ENCODE results near the gene RAB7B. TPM values are rescaled to one million over a fixed set of nuclear protein-coding genes. Genes with fewer than 3 reads are reported as not detected.

Gene RAB7B
- total RNA-seq, 2 donors from 2014 or later = not detected

DNA sequence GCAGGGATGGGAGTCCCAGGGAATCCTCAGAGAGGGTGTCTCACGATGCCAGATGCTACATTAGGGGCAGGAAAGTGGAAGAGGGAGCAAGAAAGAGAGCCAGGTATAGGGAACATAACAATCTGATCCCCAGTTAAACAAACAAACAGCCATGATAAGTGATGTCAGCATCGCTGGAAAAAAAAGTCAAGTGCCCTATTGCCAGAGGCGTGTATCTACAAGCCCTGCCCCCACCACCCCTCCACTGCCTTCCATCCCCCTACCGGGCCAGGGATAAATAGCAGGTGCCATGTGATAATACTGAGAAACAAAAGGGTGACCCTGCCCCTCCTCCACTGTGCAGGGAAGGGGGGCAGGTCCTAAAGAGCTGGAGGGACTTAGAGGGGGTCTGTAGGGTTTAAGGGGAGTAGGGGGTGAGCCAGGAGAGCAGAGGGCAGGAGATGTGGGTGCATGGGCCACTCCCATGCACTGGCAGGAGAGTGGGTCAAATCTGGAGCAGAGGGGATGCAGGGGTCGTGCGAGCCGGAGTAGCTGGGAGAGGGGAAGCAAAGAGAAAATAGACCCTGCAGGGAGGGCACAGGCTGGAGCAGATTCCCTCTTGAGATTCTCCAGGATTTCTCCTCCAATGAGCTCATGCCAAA is 63.4 kb downstream of the RAB7B start:
- H3K4me1 Mint-ChIP-seq (ENCODE audit: low read depth) = no peaks in the 10 kb centered on the region
- ATAC-seq (replicated peaks in 1 of 2) = no peak
- H3K27me3 Mint-ChIP-seq (ENCODE audit: low read depth) = peaks cover 56% of the 10 kb centered on the region
- no peaks in the 10 kb centered on the region for H3K36me3 Mint-ChIP-seq (ENCODE audit: insufficient read depth in 2 of 2)
- no peak overlapping the region for H3K27ac Mint-ChIP-seq
- no peaks in the 10 kb centered on the region for H3K9me3 Mint-ChIP-seq
- no peak overlapping the region for H3K4me3 Mint-ChIP-seq
- DNase-seq = peak in 1 of 2 donors; percentile 15

DNA sequence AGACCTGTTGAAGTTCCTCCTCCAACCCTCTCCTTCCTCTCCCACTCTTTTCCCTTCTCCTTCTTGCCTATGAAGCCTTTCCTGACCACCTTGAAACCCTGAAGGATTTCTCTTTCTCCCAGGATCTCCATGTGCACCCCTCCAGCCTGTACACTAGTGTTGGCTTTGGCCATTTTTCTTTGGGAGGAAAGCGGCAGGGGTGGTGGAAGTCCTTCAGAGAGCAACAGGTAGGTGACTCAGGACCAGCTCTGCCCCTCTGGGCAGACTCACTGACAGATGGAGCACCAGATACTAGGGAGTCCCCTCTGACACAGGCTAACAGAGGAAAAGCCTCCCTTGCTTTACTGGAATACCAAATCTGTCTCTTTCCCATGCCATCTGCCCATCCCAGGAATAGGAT is 64.5 kb downstream of the RAB7B start:
- no peak overlapping the region for H3K27ac Mint-ChIP-seq
- no peak overlapping the region for H3K4me3 Mint-ChIP-seq
- no peak for ATAC-seq (replicated peaks in 1 of 2)
- H3K9me3 Mint-ChIP-seq = no peaks in the 10 kb centered on the region
- no peak for DNase-seq
- no peaks in the 10 kb centered on the region for H3K36me3 Mint-ChIP-seq (ENCODE audit: insufficient read depth in 2 of 2)
- peaks cover 55% of the 10 kb centered on the region for H3K27me3 Mint-ChIP-seq (ENCODE audit: low read depth)
- H3K4me1 Mint-ChIP-seq (ENCODE audit: low read depth) = no peaks in the 10 kb centered on the region

- no peak for ATAC-seq (replicated peaks in 1 of 2)
- H3K4me1 Mint-ChIP-seq (ENCODE audit: low read depth) = no peaks in the 10 kb centered on the region
- H3K36me3 Mint-ChIP-seq (ENCODE audit: insufficient read depth in 2 of 2) = no peaks in the 10 kb centered on the region
- DNase-seq = no peak
- no peak overlapping the region for H3K27ac Mint-ChIP-seq
- H3K27me3 Mint-ChIP-seq (ENCODE audit: low read depth) = peaks cover 63% of the 10 kb centered on the region
- H3K4me3 Mint-ChIP-seq = no peak overlapping the region
- no peaks in the 10 kb centered on the region for H3K9me3 Mint-ChIP-seq
These were observed 66.2 kb downstream of the RAB7B start for GRCh38 chr1:205936846-205937586.

DNA sequence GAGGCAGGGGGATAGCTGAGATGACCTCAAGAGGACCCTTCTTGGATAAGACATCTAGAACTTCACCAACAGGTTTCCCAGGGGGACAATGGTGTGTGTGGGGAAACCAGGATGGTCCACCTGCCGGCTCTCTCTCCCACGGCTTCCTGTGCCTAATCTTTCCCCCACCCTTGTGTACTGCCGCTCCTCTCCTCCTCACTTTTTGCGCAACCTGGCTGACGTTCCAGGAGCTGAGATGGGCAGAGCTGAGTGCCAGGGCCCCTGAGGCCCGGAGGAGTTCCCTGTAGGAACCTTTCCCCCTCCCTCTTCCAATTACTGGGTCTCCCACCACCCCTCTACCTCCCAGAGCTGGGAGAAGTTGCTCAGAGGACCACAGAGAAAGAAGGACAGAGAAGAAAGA is 66.9 kb downstream of the RAB7B start:
- no peak for ATAC-seq (replicated peaks in 1 of 2)
- Mint-ChIP-seq H3K4me1 (ENCODE audit: low read depth) (no peaks in the 10 kb centered on the region), H3K4me3 (no peak overlapping the region), H3K9me3 (no peaks in the 10 kb centered on the region), H3K27ac (no peak overlapping the region), H3K36me3 (ENCODE audit: insufficient read depth in 2 of 2) (no peaks in the 10 kb centered on the region), H3K27me3 (ENCODE audit: low read depth) (peaks cover 56% of the 10 kb centered on the region)
- no peak for DNase-seq

DNA sequence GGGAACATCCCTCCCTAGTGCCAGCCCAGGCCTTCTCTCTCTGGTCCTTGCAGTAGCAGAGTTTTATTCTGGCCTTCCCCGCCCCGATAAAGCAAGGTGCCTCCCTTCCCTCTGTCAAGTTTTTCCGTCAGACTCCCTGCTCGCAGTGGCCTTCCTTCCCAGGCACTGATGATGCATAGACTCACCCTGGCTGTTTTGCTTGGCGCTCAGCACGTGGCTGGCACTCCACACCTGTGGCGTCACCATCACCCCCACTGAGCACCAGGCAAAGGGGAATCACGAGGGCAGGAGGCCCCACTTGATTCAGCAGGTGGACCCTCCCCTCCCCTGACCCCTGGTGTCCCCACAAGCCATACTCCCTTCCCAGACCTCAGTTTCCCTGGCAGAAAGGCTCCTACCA is 67.3 kb downstream of the RAB7B start:
- DNase-seq (no peak), ATAC-seq (replicated peaks in 1 of 2) (no peak)
- H3K4me1 Mint-ChIP-seq (ENCODE audit: low read depth) = no peaks in the 10 kb centered on the region
- no peak overlapping the region for H3K4me3 Mint-ChIP-seq
- no peaks in the 10 kb centered on the region for H3K36me3 Mint-ChIP-seq (ENCODE audit: insufficient read depth in 2 of 2)
- H3K27ac Mint-ChIP-seq = no peak overlapping the region
- H3K9me3 Mint-ChIP-seq = no peaks in the 10 kb centered on the region
- H3K27me3 Mint-ChIP-seq (ENCODE audit: low read depth) = peaks cover 53% of the 10 kb centered on the region

DNA sequence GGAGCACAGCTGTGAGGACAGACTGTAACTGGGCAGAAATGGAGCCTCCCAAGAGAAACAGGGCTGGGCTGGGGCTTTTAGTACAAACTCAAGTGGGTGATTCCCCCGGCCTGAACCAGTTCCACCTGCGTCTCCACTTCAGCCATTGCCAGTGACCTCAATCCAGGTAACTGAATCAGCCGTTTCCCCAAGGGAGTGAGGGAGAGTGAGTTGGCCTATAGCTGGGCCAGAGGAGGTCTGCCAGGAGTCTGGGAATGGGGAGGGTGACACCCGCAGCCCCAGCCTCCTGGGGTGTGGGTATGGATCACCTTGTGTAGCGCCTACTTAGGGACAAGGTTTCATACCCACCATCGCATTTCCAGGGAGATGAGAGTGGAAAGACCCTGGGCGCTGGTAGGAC is 68.4 kb downstream of the RAB7B start:
- DNase-seq = no peak
- Mint-ChIP-seq H3K4me3 (no peak overlapping the region), H3K27me3 (ENCODE audit: low read depth) (peaks cover 49% of the 10 kb centered on the region), H3K4me1 (ENCODE audit: low read depth) (no peaks in the 10 kb centered on the region), H3K9me3 (no peaks in the 10 kb centered on the region), H3K36me3 (ENCODE audit: insufficient read depth in 2 of 2) (no peaks in the 10 kb centered on the region), H3K27ac (no peak overlapping the region)
- ATAC-seq (replicated peaks in 1 of 2) = no peak

GRCh38 chr1:205933671-205934618 is 69.2 kb downstream of the RAB7B start:
- H3K36me3 Mint-ChIP-seq (ENCODE audit: insufficient read depth in 2 of 2) = no peaks in the 10 kb centered on the region

DNA sequence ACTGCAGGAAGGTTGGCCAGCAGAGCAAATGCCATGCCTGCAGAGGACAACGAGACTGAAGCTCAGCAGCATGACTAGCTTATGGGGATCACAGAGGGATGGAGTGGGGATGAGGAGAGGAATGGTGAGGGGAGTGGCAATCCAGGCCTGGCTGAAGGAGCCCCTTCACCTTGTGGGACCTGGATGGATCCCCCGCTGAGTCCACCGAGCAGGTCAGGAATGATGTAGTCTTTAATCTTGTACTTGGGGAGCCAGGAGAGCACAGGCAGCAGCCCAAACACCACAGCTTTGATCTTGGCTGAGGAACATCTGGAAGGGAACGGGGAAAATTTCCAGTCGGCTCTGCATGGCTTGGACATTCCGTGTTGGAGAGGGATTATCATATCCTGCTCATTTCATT is 70.4 kb downstream of the RAB7B start:
- no peak overlapping the region for H3K4me3 Mint-ChIP-seq
- peaks cover 33% of the 10 kb centered on the region for H3K27me3 Mint-ChIP-seq (ENCODE audit: low read depth)
- no peak overlapping the region for H3K27ac Mint-ChIP-seq
- H3K9me3 Mint-ChIP-seq = no peaks in the 10 kb centered on the region
- DNase-seq (no peak), ATAC-seq (replicated peaks in 1 of 2) (no peak)
- H3K4me1 Mint-ChIP-seq (ENCODE audit: low read depth) = no peaks in the 10 kb centered on the region
- no peaks in the 10 kb centered on the region for H3K36me3 Mint-ChIP-seq (ENCODE audit: insufficient read depth in 2 of 2)

More at GRCh38 chr1:205933671-205934618, 69.2 kb downstream of the RAB7B start:
- no peak overlapping the region for H3K27ac Mint-ChIP-seq
- no peak overlapping the region for H3K4me3 Mint-ChIP-seq
- H3K4me1 Mint-ChIP-seq (ENCODE audit: low read depth) = no peaks in the 10 kb centered on the region
- DNase-seq (no peak), ATAC-seq (replicated peaks in 1 of 2) (no peak)
- H3K27me3 Mint-ChIP-seq (ENCODE audit: low read depth) = peaks cover 44% of the 10 kb centered on the region
- no peaks in the 10 kb centered on the region for H3K9me3 Mint-ChIP-seq

- no peak overlapping the region for H3K27ac Mint-ChIP-seq
- no peak overlapping the region for H3K4me3 Mint-ChIP-seq
- DNase-seq = no peak
- no peaks in the 10 kb centered on the region for H3K36me3 Mint-ChIP-seq (ENCODE audit: insufficient read depth in 2 of 2)
- H3K4me1 Mint-ChIP-seq (ENCODE audit: low read depth) = no peaks in the 10 kb centered on the region
- ATAC-seq (replicated peaks in 1 of 2) = no peak
- H3K9me3 Mint-ChIP-seq = no peaks in the 10 kb centered on the region
- H3K27me3 Mint-ChIP-seq (ENCODE audit: low read depth) = peaks cover 19% of the 10 kb centered on the region
These were observed 72.4 kb downstream of the RAB7B start for GRCh38 chr1:205930799-205931281.

DNA sequence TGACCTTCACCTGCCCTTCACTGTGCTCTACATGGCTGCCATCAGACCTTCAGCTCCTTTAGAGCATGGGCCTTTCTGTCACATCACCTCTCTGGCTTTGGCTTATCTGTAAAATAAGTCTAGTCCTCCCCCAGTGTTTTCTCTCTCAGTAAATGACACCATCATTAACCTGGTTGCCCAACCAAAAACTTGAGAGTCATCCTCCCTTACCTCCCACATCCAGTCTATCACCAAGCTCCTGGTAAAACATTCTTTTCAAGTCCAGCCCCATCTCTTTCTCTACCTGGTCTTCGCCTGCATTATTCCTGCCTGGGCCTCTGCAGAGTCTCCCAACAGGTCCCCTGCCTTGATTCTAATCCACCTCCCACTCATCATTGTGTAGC is 73.0 kb downstream of the RAB7B start:
- Mint-ChIP-seq H3K9me3 (no peaks in the 10 kb centered on the region), H3K36me3 (ENCODE audit: insufficient read depth in 2 of 2) (no peaks in the 10 kb centered on the region), H3K27me3 (ENCODE audit: low read depth) (peaks cover 19% of the 10 kb centered on the region), H3K4me1 (ENCODE audit: low read depth) (no peaks in the 10 kb centered on the region), H3K4me3 (no peak overlapping the region), H3K27ac (no peak overlapping the region)
- DNase-seq (no peak), ATAC-seq (replicated peaks in 1 of 2) (no peak)

GRCh38 chr1:205929496-205930194 is 73.5 kb downstream of the RAB7B start:
- DNase-seq (no peak), ATAC-seq (replicated peaks in 1 of 2) (no peak)
- H3K27me3 Mint-ChIP-seq (ENCODE audit: low read depth) = peaks cover 19% of the 10 kb centered on the region
- no peaks in the 10 kb centered on the region for H3K36me3 Mint-ChIP-seq (ENCODE audit: insufficient read depth in 2 of 2)
- H3K4me3 Mint-ChIP-seq = no peak overlapping the region
- no peaks in the 10 kb centered on the region for H3K4me1 Mint-ChIP-seq (ENCODE audit: low read depth)
- no peak overlapping the region for H3K27ac Mint-ChIP-seq
- H3K9me3 Mint-ChIP-seq = no peaks in the 10 kb centered on the region

DNA sequence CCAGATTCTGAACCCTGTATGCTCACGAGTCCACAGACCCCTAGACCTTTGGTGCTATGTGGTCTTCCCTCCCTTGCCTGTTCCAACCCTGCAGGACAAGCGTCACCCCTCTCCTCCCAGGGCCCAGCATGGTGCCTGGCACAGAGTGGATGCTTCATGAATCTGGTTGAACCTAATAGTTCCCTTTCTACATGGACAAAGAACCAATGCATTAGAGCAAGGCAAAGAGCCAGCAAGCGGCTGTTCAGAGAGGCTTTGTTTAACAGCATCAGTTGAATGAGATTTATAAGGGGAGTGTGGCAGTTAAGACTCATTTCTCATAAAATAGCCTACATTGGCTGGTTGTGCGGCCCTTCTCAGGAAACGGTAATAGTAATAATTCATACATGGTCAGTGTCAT is 74.9 kb downstream of the RAB7B start:
- H3K4me3 Mint-ChIP-seq = no peak overlapping the region
- H3K27me3 Mint-ChIP-seq (ENCODE audit: low read depth) = peaks cover 9% of the 10 kb centered on the region
- no peak overlapping the region for H3K27ac Mint-ChIP-seq
- no peaks in the 10 kb centered on the region for H3K36me3 Mint-ChIP-seq (ENCODE audit: insufficient read depth in 2 of 2)
- no peak for ATAC-seq (replicated peaks in 1 of 2)
- H3K4me1 Mint-ChIP-seq (ENCODE audit: low read depth) = no peaks in the 10 kb centered on the region
- H3K9me3 Mint-ChIP-seq = no peaks in the 10 kb centered on the region
- no peak for DNase-seq

Measured in activated T-cell treated with anti-CD3 and anti-CD28 coated beads, Interleukin-2, amount 50 U/mL, for 72 hours (primary cell).